Measurements from ENCODE around the gene PKN3. TPM values are rescaled to one million over a fixed set of nuclear protein-coding genes. Genes with fewer than 3 reads are reported as not detected.

Gene PKN3
- total RNA-seq, 1 donor from 2014 or later = 4.4 TPM

GRCh38 chr9:128713941-128714573 lies 11.8 kb downstream of the PKN3 start:
- Histone ChIP-seq H3K36me3 (no peaks in the 10 kb centered on the region), H3K4me2 (no peak overlapping the region), H3K27me3 (no peaks in the 10 kb centered on the region), H3F3A (ENCODE audit: low read depth) (no peaks in the 10 kb centered on the region), H3K27ac (no peak overlapping the region), H3K79me2 (ENCODE audit: low read depth) (no peaks in the 10 kb centered on the region), H4K20me1 (ENCODE audit: low read depth) (no peaks in the 10 kb centered on the region), H3K4me1 (no peaks in the 10 kb centered on the region), H3K9ac (no peak overlapping the region), H2AFZ (replicated peaks) (no peak overlapping the region), H3K4me3 (no peak overlapping the region), H3K9me3 (ENCODE audit: low read depth) (no peaks in the 10 kb centered on the region)
- H3K4me1 Mint-ChIP-seq = no peaks in the 10 kb centered on the region
- no peaks in the 10 kb centered on the region for H3K27me3 Mint-ChIP-seq (ENCODE audit: insufficient read depth, low read depth)
- no peak overlapping the region for H3K27ac Mint-ChIP-seq
- H3K9me3 Mint-ChIP-seq = no peaks in the 10 kb centered on the region
- TF ChIP-seq EZH2phosphoT487 (IDR thresholded peaks at IDR 0.05) (no peak), CTCF (IDR thresholded peaks at IDR 0.05) (no peak), EZH2 (IDR thresholded peaks at IDR 0.05) (no peak)
- H3K4me3 Mint-ChIP-seq = no peak overlapping the region
- DNase-seq (ENCODE audit: low spot score) = no peak
- H3K36me3 Mint-ChIP-seq = peaks cover 10% of the 10 kb centered on the region

GRCh38 chr9:128714586-128715435 lies 12.5 kb downstream of the PKN3 start:
- DNase-seq (ENCODE audit: low spot score) = no peak
- Mint-ChIP-seq H3K27ac (no peak overlapping the region), H3K4me1 (no peaks in the 10 kb centered on the region), H3K4me3 (no peak overlapping the region), H3K9me3 (no peaks in the 10 kb centered on the region), H3K36me3 (peaks cover 10% of the 10 kb centered on the region), H3K27me3 (ENCODE audit: insufficient read depth, low read depth) (no peaks in the 10 kb centered on the region)
- Histone ChIP-seq H3F3A (ENCODE audit: low read depth) (no peaks in the 10 kb centered on the region), H3K9ac (no peak overlapping the region), H3K4me3 (no peak overlapping the region), H3K36me3 (no peaks in the 10 kb centered on the region), H3K4me1 (no peaks in the 10 kb centered on the region), H3K27ac (no peak overlapping the region), H3K79me2 (ENCODE audit: low read depth) (no peaks in the 10 kb centered on the region), H3K4me2 (no peak overlapping the region), H3K9me3 (ENCODE audit: low read depth) (no peaks in the 10 kb centered on the region), H4K20me1 (ENCODE audit: low read depth) (no peaks in the 10 kb centered on the region), H2AFZ (replicated peaks) (no peak overlapping the region), H3K27me3 (no peaks in the 10 kb centered on the region)
- TF ChIP-seq EZH2phosphoT487 (IDR thresholded peaks at IDR 0.05) = no peak
- no peak for TF ChIP-seq EZH2 (IDR thresholded peaks at IDR 0.05)
- TF ChIP-seq CTCF (IDR thresholded peaks at IDR 0.05) = no peak

GRCh38 chr9:128715436-128715750 lies 13.1 kb downstream of the PKN3 start:
- peaks cover 6% of the 10 kb centered on the region for H3K36me3 Mint-ChIP-seq
- no peak overlapping the region for H3K27ac Mint-ChIP-seq
- no peak overlapping the region for H3K4me2 ChIP-seq
- H3K9ac ChIP-seq = no peak overlapping the region
- no peaks in the 10 kb centered on the region for H3K27me3 ChIP-seq
- no peak overlapping the region for H3K4me3 ChIP-seq
- H3K9me3 Mint-ChIP-seq = no peaks in the 10 kb centered on the region
- DNase-seq (ENCODE audit: low spot score) = no peak
- no peaks in the 10 kb centered on the region for H3F3A ChIP-seq (ENCODE audit: low read depth)
- no peak overlapping the region for H2AFZ ChIP-seq (replicated peaks)
- no peak overlapping the region for H3K4me3 Mint-ChIP-seq
- no peaks in the 10 kb centered on the region for H4K20me1 ChIP-seq (ENCODE audit: low read depth)
- H3K79me2 ChIP-seq (ENCODE audit: low read depth) = no peaks in the 10 kb centered on the region
- no peaks in the 10 kb centered on the region for H3K36me3 ChIP-seq
- H3K27ac ChIP-seq = no peak overlapping the region
- H3K4me1 Mint-ChIP-seq = no peaks in the 10 kb centered on the region
- TF ChIP-seq EZH2 (IDR thresholded peaks at IDR 0.05) (no peak), CTCF (IDR thresholded peaks at IDR 0.05) (no peak), EZH2phosphoT487 (IDR thresholded peaks at IDR 0.05) (no peak)
- H3K9me3 ChIP-seq (ENCODE audit: low read depth) = no peaks in the 10 kb centered on the region
- H3K4me1 ChIP-seq = no peaks in the 10 kb centered on the region
- H3K27me3 Mint-ChIP-seq (ENCODE audit: insufficient read depth, low read depth) = no peaks in the 10 kb centered on the region

Data from neural progenitor cell (in vitro differentiated cells).